NB4 (cell line): ENCODE data around the gene ZFP92.

Source experiments
- CTCF ChIP-seq: IDR thresholded peaks from one replicate; pipeline ENCODE4 v1.5.1; 2012; ENCODE audit warnings: low read depth, low read length
- MAX ChIP-seq: IDR thresholded peaks from 2 replicates; pipeline ENCODE4 v1.6.1; 2011; ENCODE audit warnings: low read depth, low read length
- MYC ChIP-seq: IDR thresholded peaks from 2 replicates; pipeline ENCODE4 v1.6.1; 2011; ENCODE audit warnings: low read depth, low read length
- POLR2A ChIP-seq: IDR thresholded peaks from 2 replicates; pipeline ENCODE4 v1.6.1; 2011; ENCODE audit warnings: mild to moderate bottlenecking; ENCODE audit not compliant: insufficient read length; ENCODE audit errors: extremely low read depth

GRCh38 chrX:153365670-153366069, 45.6 kb upstream of the ZFP92 start:
- TF ChIP-seq CTCF (no peak), POLR2A (no peak), MAX (no peak), MYC (no peak)
